SK-N-SH (cell line): ENCODE data around the gene ABITRAM. TPM values are rescaled to one million over a fixed set of nuclear protein-coding genes. Genes with fewer than 3 reads are reported as not detected.
"Not testable (repeated sequence)": the region's sequence is repeated elsewhere in the genome, so short reads cannot be mapped to it uniquely, and the experiment has no call there.

Experiments
- CTCF ChIA-PET: fragments of 300-600, 350-600 bp; formaldehyde crosslinking; extraction: SDS; loops from one replicate; lab custom pipeline; 2021; lab: Yijun Ruan, JAX
- POLR2A ChIA-PET: fragments of 350-600 bp; sonication (Branson Sonifier 250); formaldehyde crosslinking; extraction: SDS; loops from one replicate; lab custom pipeline; 2020; ENCODE audit warnings: antibody characterized with exemption, inconsistent platforms; lab: Yijun Ruan, JAX
- DNase-seq: peaks from one replicate; pipeline ENCODE4 v3.0.0; 2012
- H2AFZ ChIP-seq: fragments of 200-600 bp; sonication (generic); 2 replicates; pipeline ENCODE4 v1.8.1; 2016; ENCODE audit warnings: antibody characterized with exemption, mild to moderate bottlenecking, low read depth
- H3F3A ChIP-seq: fragments of 200-600 bp; sonication (generic); replicated peaks from 2 replicates; pipeline ENCODE3; 2016; ENCODE audit warnings: antibody characterized with exemption, mild to moderate bottlenecking; ENCODE audit not compliant: insufficient read depth
- H3K27ac ChIP-seq, 2 experiments: fragments of 200-500 bp in 1 of 2; fragments of 200-600 bp in 1 of 2; sonication (Bioruptor generic) in 1 of 2; sonication (generic), shearing (Covaris generic) in 1 of 2; 2 replicates each; pipeline versions ENCODE4 v1.5.1 to v1.6.1; 2014 to 2016; ENCODE audit warnings: low read depth in 2 of 2, inconsistent platforms in 1 of 2, low read length in 1 of 2, mild to moderate bottlenecking in 1 of 2, mixed read lengths in 1 of 2
- H3K27me3 ChIP-seq: fragments of 200-600 bp; sonication (generic), shearing (Covaris generic); 2 replicates; pipeline ENCODE4 v1.6.1; 2016; ENCODE audit warnings: mixed run types; ENCODE audit not compliant: insufficient read depth
- H3K36me3 ChIP-seq, 2 experiments: fragments of 200-500 bp in 1 of 2; fragments of 200-600 bp in 1 of 2; sonication (Bioruptor generic) in 1 of 2; sonication (generic) in 1 of 2; replicated peaks in 1 of 2; 2 replicates each; pipeline versions ENCODE3 to v1.5.1; 2014 to 2016; ENCODE audit warnings: low read length in 1 of 2, mild to moderate bottlenecking in 1 of 2; ENCODE audit not compliant: insufficient read depth in 2 of 2, control insufficient read depth in 1 of 2
- H3K4me1 ChIP-seq, 2 experiments: fragments of 200-500 bp in 1 of 2; fragments of 200-600 bp in 1 of 2; sonication (Bioruptor generic) in 1 of 2; sonication (generic), shearing (Covaris generic) in 1 of 2; 2 replicates each; pipeline versions ENCODE4 v1.5.1 to v1.6.1; 2014 to 2016; ENCODE audit warnings: low read depth in 1 of 2, low read length in 1 of 2, mixed run types in 1 of 2; ENCODE audit not compliant: insufficient read depth in 2 of 2, control insufficient read depth in 1 of 2
- H3K4me2 ChIP-seq: fragments of 200-600 bp; sonication (generic), shearing (Covaris generic); 2 replicates; pipeline ENCODE4 v1.6.1; 2017; ENCODE audit warnings: mixed run types
- H3K4me3 ChIP-seq, 2 experiments: fragments of 200-500 bp in 1 of 2; fragments of 200-600 bp in 1 of 2; sonication (Bioruptor generic) in 1 of 2; sonication (generic), shearing (Covaris generic) in 1 of 2; 2 replicates each; pipeline versions ENCODE4 v1.5.1 to v1.8.1; 2014 to 2016; ENCODE audit warnings: low read depth in 2 of 2, inconsistent platforms in 1 of 2, low read length in 1 of 2, mild to moderate bottlenecking in 1 of 2, mixed read lengths in 1 of 2, moderate library complexity in 1 of 2
- H3K79me2 ChIP-seq: fragments of 200-600 bp; sonication (generic); 2 replicates; pipeline ENCODE4 v1.8.1; 2017; ENCODE audit warnings: mild to moderate bottlenecking; ENCODE audit not compliant: insufficient read depth
- H3K9ac ChIP-seq: fragments of 200-600 bp; sonication (generic); 2 replicates; pipeline ENCODE4 v1.6.1; 2017; ENCODE audit warnings: mixed run types
- H3K9me2 ChIP-seq: fragments of 200-600 bp; sonication (generic); 2 replicates; pipeline ENCODE4 v1.6.1; 2017; ENCODE audit warnings: mixed run types
- H3K9me3 ChIP-seq: fragments of 200-600 bp; sonication (generic); 2 replicates; pipeline ENCODE4 v1.6.1; 2017; ENCODE audit warnings: mixed run types, mild to moderate bottlenecking, moderate library complexity
- H4K20me1 ChIP-seq: fragments of 200-600 bp; sonication (generic); 2 replicates; pipeline ENCODE4 v1.6.1; 2017; ENCODE audit warnings: mild to moderate bottlenecking, mixed run types; ENCODE audit not compliant: insufficient read depth
- CTCF ChIP-seq: fragments of 200-600 bp; sonication (generic); IDR thresholded peaks from 2 replicates; pipeline ENCODE4 v1.6.1; 2017; ENCODE audit warnings: antibody characterized with exemption, mild to moderate bottlenecking, moderate library complexity
- EP300 ChIP-seq, 2 experiments: IDR thresholded peaks; 2 replicates each; pipeline versions ENCODE4 v1.4.0 to v1.6.1; 2012; ENCODE audit warnings: borderline replicate concordance in 1 of 2, low read depth in 1 of 2, low read length in 1 of 2
- EZH2phosphoT487 ChIP-seq: fragments of 200-600 bp; sonication (generic); IDR thresholded peaks from 2 replicates; pipeline ENCODE4 v1.6.1; 2017; ENCODE audit warnings: low read depth, mixed run types, mild to moderate bottlenecking, antibody characterized with exemption, moderate library complexity, borderline replicate concordance
- FOSL2 ChIP-seq: IDR thresholded peaks from 2 replicates; pipeline ENCODE4 v1.4.0; 2012; ENCODE audit warnings: low read depth, mild to moderate bottlenecking, moderate library complexity, borderline replicate concordance
- GABPA ChIP-seq: IDR thresholded peaks from 2 replicates; pipeline ENCODE4 v1.4.0; 2012; ENCODE audit warnings: low read depth, mild to moderate bottlenecking
- NFIC ChIP-seq: IDR thresholded peaks from 2 replicates; pipeline ENCODE4 v1.4.0; 2012; ENCODE audit warnings: borderline replicate concordance
- PBX3 ChIP-seq: IDR thresholded peaks from 2 replicates; pipeline ENCODE4; 2012
- RCOR1 ChIP-seq: fragments of 150-350 bp; IDR thresholded peaks from 2 replicates; pipeline ENCODE4 v1.6.1; 2017; ENCODE audit warnings: antibody characterized with exemption, low read length
- RFX5 ChIP-seq: IDR thresholded peaks from 2 replicates; pipeline ENCODE4 v1.6.1; 2012; ENCODE audit warnings: mild to moderate bottlenecking, improper control_type of control experiment, low read length
- SMC3 ChIP-seq: IDR thresholded peaks from 2 replicates; pipeline ENCODE4 v1.6.1; 2012; ENCODE audit warnings: low read depth, low read length, improper control_type of control experiment
- TCF12 ChIP-seq: IDR thresholded peaks from 2 replicates; pipeline ENCODE4 v1.4.0; 2012
- USF1 ChIP-seq: IDR thresholded peaks from 2 replicates; pipeline ENCODE4 v1.4.0; 2012; ENCODE audit warnings: low read depth, borderline replicate concordance
- WGBS: methylation state at CpG from one replicate; pipeline ENCODE4 v1.1.6; 2017; ENCODE audit warnings: low lambda C conversion rate; 5-methylcytosine and 5-hydroxymethylcytosine counted together
- polyA plus RNA-seq, 3 experiments: library from polyadenylated mRNA; depleted of rRNA; stranded (reverse); fragments of >200 nt; gene quantifications; 2 replicates each; pipeline ENCODE4 v1.2.3, GENCODE V29; 2012

The ABITRAM gene
- polyA plus RNA-seq, 1 of the 3 experiments (the other 2 are of a cell fraction) = 13.9 TPM

- no peak for TF ChIP-seq PBX3
- no peak for TF ChIP-seq EP300 (IDR thresholded peaks at IDR 0.05; ENCODE audit: borderline replicate concordance in 1 of 2, low read depth in 1 of 2, low read length in 1 of 2)
- TF ChIP-seq FOSL2 = no peak
- TF ChIP-seq CTCF = no peak
These were observed 20.8 kb upstream of the ABITRAM start (continued) for GRCh38 chr9:108913391-108913790.

- DNase-seq = no peak
- Histone ChIP-seq H2AFZ (no peak overlapping the region), H3K9me2 (no peaks in the 10 kb centered on the region), H3K27ac (no peak overlapping the region), H3K9ac (no peak overlapping the region), H3K79me2 (no peaks in the 10 kb centered on the region), H4K20me1 (no peaks in the 10 kb centered on the region), H3K4me2 (no peak overlapping the region), H3F3A (peaks cover 2% of the 10 kb centered on the region), H3K36me3 (peaks cover 48 to 83% of the 10 kb centered on the region in 2 experiments), H3K27me3 (no peaks in the 10 kb centered on the region), H3K4me3 (no peak overlapping the region), H3K9me3 (no peaks in the 10 kb centered on the region), H3K4me1 (no peaks in the 10 kb centered on the region)
- POLR2A ChIA-PET = no interaction called here
- CTCF ChIA-PET = no interaction called here
- WGBS = 99% methylated on average over 6 of the region's 6 CpGs
- no peak for TF ChIP-seq RFX5
- TF ChIP-seq CTCF = no peak
- TF ChIP-seq EZH2phosphoT487 = no peak
- no peak for TF ChIP-seq NFIC
- no peak for TF ChIP-seq SMC3
- no peak for TF ChIP-seq GABPA
- no peak for TF ChIP-seq USF1
- TF ChIP-seq PBX3 = no peak
- no peak for TF ChIP-seq EP300 (IDR thresholded peaks at IDR 0.05; ENCODE audit: borderline replicate concordance in 1 of 2, low read depth in 1 of 2, low read length in 1 of 2)
- TF ChIP-seq RCOR1 = no peak
- TF ChIP-seq TCF12 = no peak
These were observed 14.7 kb upstream of the ABITRAM start for GRCh38 chr9:108919517-108919916.

GRCh38 chr9:108920401-108920800 lies 13.8 kb upstream of the ABITRAM start:
- H3K79me2 ChIP-seq, H3K27me3 ChIP-seq, H4K20me1 ChIP-seq, H3K9ac ChIP-seq, CTCF ChIA-PET, H3K27ac ChIP-seq, H3K4me2 ChIP-seq, H2AFZ ChIP-seq, H3F3A ChIP-seq, POLR2A ChIA-PET, H3K9me2 ChIP-seq, H3K4me3 ChIP-seq, H3K9me3 ChIP-seq, DNase-seq, H3K4me1 ChIP-seq: not testable (repeated sequence)
- H3K36me3 ChIP-seq = peaks cover 51 to 84% of the 10 kb centered on the region in 2 experiments
- 82% methylated on average over 1 of the region's 1 CpG for WGBS
